Lower leg skin (tissue), 3 donors: Measurements from ENCODE around the gene SNX25.

Experiments used
- POLR2A ChIP-seq, 2 donors: fragments of 450-650 bp; IDR thresholded peaks; one replicate each; pipeline ENCODE4 v1.6.1; 2016 to 2017; ENCODE audit warnings: antibody characterized with exemption in 2 of 2, mild to moderate bottlenecking in 1 of 2, moderate library complexity in 1 of 2
- TF ChIP-seq, protein P1 (sequence below), 3 donors: fragments of 450-650 bp; IDR thresholded peaks; one replicate each; pipeline ENCODE4 v1.5.1; 2016; ENCODE audit warnings: antibody characterized with exemption in 3 of 3, mild to moderate bottlenecking in 3 of 3, moderate library complexity in 2 of 3

DNA sequence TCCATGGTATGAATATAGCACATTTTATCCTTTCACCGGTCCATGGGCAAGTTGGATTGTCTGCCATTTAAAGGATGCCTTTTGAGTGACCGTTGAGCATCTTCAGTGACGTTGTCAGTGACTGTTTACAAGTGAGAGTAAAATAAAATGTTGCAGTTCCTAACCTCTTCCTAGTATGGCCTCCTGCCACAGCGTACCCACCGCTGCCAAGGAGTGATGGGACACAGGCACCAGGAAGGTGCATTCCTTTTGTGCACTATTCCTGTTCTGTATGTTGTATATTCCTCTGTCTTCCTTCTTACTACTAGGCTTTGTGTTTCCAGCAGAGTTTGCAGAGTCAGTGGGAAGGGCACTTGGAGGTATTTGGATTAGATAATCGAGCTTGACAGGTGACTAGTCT, 61.5 kb downstream of the SNX25 start:
- TF ChIP-seq, protein P1, sequence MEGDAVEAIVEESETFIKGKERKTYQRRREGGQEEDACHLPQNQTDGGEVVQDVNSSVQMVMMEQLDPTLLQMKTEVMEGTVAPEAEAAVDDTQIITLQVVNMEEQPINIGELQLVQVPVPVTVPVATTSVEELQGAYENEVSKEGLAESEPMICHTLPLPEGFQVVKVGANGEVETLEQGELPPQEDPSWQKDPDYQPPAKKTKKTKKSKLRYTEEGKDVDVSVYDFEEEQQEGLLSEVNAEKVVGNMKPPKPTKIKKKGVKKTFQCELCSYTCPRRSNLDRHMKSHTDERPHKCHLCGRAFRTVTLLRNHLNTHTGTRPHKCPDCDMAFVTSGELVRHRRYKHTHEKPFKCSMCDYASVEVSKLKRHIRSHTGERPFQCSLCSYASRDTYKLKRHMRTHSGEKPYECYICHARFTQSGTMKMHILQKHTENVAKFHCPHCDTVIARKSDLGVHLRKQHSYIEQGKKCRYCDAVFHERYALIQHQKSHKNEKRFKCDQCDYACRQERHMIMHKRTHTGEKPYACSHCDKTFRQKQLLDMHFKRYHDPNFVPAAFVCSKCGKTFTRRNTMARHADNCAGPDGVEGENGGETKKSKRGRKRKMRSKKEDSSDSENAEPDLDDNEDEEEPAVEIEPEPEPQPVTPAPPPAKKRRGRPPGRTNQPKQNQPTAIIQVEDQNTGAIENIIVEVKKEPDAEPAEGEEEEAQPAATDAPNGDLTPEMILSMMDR (IDR thresholded peaks at IDR 0.05), result no peak
- TF ChIP-seq POLR2A (IDR thresholded peaks at IDR 0.05), result no peak
